IPS-18c (cell line): ENCODE results near the gene STX2.
A peak's percentile ranks its signal among the peaks of the same experiment; 100 is the strongest.
"Not testable (repeated sequence)": the region's sequence is repeated elsewhere in the genome, so short reads cannot be mapped to it uniquely, and the experiment has no call there.

Experiments used
- H3K4me3 ChIP-seq: 2 replicates; pipeline ENCODE4 v1.7.0; 2013; ENCODE audit warnings: low read depth, mild to moderate bottlenecking, low read length, moderate library complexity; ENCODE audit not compliant: insufficient read depth
- H3K9me3 ChIP-seq: one replicate; pipeline ENCODE4 v1.6.1; 2013; ENCODE audit warnings: mild to moderate bottlenecking, low read length, moderate library complexity; ENCODE audit not compliant: control insufficient read depth, insufficient read depth

Gene STX2

DNA sequence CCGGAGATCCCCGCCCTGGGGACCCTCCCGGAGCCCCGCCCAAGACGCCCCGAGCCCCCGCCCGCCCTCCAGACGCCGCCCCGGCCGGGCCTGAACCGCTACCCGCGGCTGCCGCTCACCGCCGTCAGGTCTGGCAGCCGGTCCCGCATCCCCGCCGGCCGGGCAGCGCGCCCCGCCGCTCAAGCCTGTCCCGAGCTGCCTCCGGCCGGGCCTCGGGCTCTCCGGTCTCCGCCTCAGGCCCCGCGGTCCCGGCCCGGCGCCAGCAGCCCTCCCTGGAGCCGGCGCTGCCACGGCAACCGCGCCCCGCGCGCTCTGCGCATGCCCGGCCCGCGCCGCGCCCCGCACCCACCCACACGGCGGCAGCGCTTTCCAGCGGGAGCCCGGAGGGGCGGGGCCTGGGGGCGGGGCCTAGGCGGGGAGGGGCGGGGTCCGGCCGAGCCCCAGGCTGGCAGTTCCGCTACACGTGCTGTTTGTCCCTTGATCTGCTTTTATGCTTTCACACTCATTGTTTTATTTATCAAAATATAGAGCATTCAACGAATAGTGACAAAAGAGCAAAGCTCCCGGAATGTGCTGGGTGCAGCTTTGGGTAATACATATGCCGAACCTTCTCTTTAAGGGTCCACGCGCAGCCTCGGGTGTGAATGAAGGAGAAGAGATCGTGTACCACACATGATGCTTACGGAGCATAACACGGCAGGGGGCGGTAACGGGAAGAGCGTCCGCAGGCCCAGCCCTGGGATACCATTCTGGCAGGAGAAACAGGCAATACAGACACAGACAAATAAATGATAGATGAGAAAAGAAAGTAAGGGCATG, at the start of gene STX2:
Gene STX2, minus strand, starts transcription at position 300 of the 819 bp plus-strand sequence. Its CDS starts 151 bp downstream, at position 149.
- peak within 1 kb of the TSS; percentile 77 for H3K4me3 ChIP-seq
- H3K9me3 ChIP-seq = no peaks in the 10 kb centered on the region

- not testable (repeated sequence) for H3K4me3 ChIP-seq, H3K9me3 ChIP-seq
Measured at GRCh38 chr12:130887190-130887589, 48.1 kb upstream of the STX2 start.

DNA sequence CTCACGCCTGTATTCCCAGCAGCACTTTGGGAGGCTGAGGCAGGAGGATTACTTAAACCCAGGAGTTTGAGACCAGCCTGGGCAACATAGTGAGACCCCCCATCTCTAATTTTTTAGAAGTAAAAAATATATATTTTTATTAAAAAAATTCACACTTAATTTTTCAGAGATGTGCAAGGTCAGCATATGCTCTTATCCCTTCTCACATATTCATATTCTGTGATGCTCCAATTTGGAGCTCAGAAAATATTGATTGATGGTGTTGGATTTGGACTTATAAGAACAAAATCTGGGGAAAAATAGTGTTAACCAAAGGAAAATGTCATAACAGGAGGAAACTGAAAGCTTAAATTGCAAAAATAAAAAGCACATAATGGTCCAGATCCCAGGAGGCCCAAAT, 42.5 kb upstream of the STX2 start:
- Histone ChIP-seq H3K4me3 (no peak overlapping the region), H3K9me3 (no peaks in the 10 kb centered on the region)

DNA sequence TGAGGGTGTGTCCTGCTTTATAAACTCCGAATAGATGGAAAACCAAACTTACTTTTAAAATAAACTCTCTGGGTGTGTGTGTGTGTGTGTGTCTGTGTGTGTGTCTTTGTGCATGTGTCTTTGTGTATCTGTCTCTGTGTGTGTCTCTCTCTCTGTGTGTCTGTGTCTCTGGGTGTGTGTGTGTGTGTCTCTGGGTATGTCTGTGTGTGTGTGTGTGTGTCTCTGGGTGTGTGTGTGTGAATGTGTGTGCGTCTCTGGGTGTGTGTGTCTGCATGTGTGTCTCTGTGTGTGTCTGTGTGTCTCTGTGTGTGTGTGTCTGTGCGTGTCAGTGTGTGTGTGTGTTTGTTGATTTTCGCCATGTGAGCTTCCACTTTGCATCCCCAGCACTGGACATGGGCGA, 42.0 kb upstream of the STX2 start:
- Histone ChIP-seq H3K9me3 (no peaks in the 10 kb centered on the region), H3K4me3 (no peak overlapping the region)

GRCh38 chr12:130880411-130880885, 41.4 kb upstream of the STX2 start:
- H3K9me3 ChIP-seq = no peaks in the 10 kb centered on the region
- no peak overlapping the region for H3K4me3 ChIP-seq

GRCh38 chr12:130879781-130880389, 40.8 kb upstream of the STX2 start:
- no peak overlapping the region for H3K4me3 ChIP-seq
- H3K9me3 ChIP-seq = no peaks in the 10 kb centered on the region

DNA sequence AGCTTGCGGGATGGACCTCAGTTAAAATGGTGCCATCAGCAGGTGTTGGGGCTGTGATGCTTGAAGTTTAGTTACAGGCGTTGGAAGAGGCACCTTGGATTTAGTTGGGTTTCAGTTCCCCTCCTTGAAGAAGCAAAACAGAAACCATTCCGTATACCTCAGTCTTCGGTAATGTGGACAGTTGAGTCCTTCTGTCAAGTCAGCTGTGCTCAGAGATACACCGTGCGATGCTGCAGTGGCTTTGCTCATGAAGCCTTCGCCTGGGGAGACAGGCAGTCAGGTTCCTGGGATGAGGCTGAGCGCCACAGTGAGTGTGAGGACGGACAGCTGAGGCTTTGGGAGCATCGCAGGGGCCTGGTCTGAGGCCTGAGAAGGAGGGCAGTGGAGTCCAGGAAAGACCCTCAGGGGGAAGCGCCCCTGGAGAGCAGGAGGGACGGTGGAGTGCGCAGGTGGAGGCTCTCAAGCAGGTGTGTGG, 40.2 kb upstream of the STX2 start:
- H3K9me3 ChIP-seq = no peaks in the 10 kb centered on the region
- H3K4me3 ChIP-seq = no peak overlapping the region

- no peak overlapping the region for H3K4me3 ChIP-seq
Measured at GRCh38 chr12:130878193-130879185, 39.4 kb upstream of the STX2 start.

GRCh38 chr12:130877333-130877732, 38.3 kb upstream of the STX2 start:
- no peak overlapping the region for H3K4me3 ChIP-seq
- no peaks in the 10 kb centered on the region for H3K9me3 ChIP-seq

More at GRCh38 chr12:130878193-130879185, 39.4 kb upstream of the STX2 start:
- no peaks in the 10 kb centered on the region for H3K9me3 ChIP-seq

DNA sequence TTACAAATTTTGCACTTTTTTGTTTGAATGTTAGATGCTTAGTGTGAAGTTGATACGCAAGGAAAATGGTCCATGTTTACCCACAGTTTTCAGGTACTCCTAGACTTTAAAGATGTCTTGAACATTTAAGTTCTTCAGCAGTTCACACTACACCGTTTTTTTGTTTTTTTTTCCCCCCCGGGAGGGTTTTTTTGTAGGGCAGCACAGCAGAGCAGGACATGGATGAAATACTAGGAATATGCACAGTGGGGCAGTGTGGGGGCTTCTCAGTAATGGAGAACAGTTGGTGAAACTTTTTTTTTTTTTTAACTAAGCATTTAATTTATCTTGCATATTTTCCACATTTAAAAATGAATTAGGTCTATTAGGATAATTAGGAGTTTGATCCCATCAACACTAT, 37.7 kb upstream of the STX2 start:
- Histone ChIP-seq H3K9me3 (no peaks in the 10 kb centered on the region), H3K4me3 (no peak overlapping the region)

- no peaks in the 10 kb centered on the region for H3K9me3 ChIP-seq
- H3K4me3 ChIP-seq = no peak overlapping the region
Measured at GRCh38 chr12:130876297-130876696, 37.2 kb upstream of the STX2 start.

- not testable (repeated sequence) for H3K9me3 ChIP-seq, H3K4me3 ChIP-seq
Measured at GRCh38 chr12:130875708-130876107, 36.7 kb upstream of the STX2 start.

- Histone ChIP-seq H3K9me3 (no peaks in the 10 kb centered on the region), H3K4me3 (no peak overlapping the region)
Measured at GRCh38 chr12:130875193-130875592, 36.1 kb upstream of the STX2 start.

DNA sequence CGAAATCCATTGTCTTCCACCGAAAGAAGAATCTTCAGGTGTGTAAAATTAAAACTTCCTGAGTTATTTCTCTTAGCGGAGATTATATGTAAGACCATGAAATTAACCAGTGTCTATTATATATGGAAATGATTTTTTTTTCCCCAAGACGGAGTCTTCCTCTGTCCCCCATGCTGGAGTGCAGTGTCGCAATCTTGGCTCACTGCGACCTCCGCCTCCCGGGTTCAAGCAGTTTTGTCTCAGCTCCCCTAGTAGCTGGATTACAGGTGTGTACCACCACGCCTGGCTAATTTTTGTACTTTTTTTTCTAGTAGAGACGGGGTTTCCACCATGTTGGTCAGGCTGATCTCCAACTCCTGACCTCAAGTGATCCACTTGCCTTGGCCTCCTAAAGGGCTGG, 35.6 kb upstream of the STX2 start:
- Histone ChIP-seq H3K4me3 (no peak overlapping the region), H3K9me3 (no peaks in the 10 kb centered on the region)

GRCh38 chr12:130873825-130874224, 34.8 kb upstream of the STX2 start:
- Histone ChIP-seq H3K4me3 (0 out of 2 replicates have a peak overlapping the region, but pooled peaks have one; percentile 74), H3K9me3 (no peaks in the 10 kb centered on the region)

GRCh38 chr12:130873106-130873795, 34.2 kb upstream of the STX2 start:
- Histone ChIP-seq H3K4me3 (peak overlapping the region; percentile 74), H3K9me3 (no peaks in the 10 kb centered on the region)
